Measurements from ENCODE around the gene ZNF593.

Gene ZNF593

DNA sequence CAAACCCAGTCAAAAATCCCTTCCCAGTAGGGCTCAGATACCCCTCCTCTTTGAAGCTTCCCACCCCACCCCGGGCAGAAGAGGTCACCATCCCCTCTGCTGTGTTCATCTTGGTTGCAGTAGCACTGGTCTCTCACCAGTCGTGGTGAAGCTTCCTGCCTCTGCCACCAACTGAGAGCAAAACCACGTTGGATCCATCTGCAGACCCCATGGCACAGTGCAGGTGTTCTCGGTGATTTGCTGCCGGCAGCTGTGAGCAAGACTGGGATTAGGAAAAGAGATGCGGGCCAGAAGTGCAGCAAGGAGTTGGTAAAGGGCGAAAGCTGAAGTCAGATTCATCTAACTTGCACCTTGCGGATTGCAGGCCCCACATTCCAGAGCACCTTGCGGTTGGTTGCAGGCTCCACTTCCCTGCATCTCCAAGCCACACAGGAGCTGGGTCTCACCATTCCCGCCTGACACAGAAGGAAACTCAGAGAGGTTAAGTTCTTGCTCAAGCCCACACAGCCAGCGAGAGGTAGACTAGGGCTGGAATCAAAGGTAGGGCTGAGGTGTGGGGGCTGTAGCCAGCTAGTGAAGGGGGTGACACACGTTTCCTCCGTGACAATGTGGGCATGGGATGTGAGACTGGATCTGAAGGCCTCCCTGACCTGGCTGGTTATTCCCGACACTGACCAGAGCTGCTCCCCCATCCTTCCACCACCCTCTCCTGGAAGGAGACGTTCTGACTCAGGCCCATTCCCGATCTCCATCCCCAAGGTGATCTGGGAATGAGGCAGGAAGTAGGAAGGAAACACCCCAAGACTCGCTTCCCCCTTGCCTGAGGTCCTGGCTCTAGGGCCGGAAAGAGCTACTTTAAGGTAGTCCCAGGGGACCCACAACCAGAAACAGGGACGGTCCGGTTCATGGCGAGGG lies 14.1 kb upstream of the ZNF593 start:
- H3K4me1 Mint-ChIP-seq = peaks cover 46% of the 10 kb centered on the region
- TF ChIP-seq, protein P1, sequence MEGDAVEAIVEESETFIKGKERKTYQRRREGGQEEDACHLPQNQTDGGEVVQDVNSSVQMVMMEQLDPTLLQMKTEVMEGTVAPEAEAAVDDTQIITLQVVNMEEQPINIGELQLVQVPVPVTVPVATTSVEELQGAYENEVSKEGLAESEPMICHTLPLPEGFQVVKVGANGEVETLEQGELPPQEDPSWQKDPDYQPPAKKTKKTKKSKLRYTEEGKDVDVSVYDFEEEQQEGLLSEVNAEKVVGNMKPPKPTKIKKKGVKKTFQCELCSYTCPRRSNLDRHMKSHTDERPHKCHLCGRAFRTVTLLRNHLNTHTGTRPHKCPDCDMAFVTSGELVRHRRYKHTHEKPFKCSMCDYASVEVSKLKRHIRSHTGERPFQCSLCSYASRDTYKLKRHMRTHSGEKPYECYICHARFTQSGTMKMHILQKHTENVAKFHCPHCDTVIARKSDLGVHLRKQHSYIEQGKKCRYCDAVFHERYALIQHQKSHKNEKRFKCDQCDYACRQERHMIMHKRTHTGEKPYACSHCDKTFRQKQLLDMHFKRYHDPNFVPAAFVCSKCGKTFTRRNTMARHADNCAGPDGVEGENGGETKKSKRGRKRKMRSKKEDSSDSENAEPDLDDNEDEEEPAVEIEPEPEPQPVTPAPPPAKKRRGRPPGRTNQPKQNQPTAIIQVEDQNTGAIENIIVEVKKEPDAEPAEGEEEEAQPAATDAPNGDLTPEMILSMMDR (IDR thresholded peaks at IDR 0.05; ENCODE audit: unreplicated experiment in 3 of 3) = no peak
- H3K36me3 Mint-ChIP-seq (ENCODE audit: low read depth) = no peaks in the 10 kb centered on the region
- H3K27me3 Mint-ChIP-seq (ENCODE audit: low read depth) = peaks cover 54% of the 10 kb centered on the region
- H3K27ac Mint-ChIP-seq = no peak overlapping the region
- H3K4me3 Mint-ChIP-seq = peak overlapping the region in 1 of 3 experiments; percentile 54
- no peaks in the 10 kb centered on the region for H3K9me3 Mint-ChIP-seq

DNA sequence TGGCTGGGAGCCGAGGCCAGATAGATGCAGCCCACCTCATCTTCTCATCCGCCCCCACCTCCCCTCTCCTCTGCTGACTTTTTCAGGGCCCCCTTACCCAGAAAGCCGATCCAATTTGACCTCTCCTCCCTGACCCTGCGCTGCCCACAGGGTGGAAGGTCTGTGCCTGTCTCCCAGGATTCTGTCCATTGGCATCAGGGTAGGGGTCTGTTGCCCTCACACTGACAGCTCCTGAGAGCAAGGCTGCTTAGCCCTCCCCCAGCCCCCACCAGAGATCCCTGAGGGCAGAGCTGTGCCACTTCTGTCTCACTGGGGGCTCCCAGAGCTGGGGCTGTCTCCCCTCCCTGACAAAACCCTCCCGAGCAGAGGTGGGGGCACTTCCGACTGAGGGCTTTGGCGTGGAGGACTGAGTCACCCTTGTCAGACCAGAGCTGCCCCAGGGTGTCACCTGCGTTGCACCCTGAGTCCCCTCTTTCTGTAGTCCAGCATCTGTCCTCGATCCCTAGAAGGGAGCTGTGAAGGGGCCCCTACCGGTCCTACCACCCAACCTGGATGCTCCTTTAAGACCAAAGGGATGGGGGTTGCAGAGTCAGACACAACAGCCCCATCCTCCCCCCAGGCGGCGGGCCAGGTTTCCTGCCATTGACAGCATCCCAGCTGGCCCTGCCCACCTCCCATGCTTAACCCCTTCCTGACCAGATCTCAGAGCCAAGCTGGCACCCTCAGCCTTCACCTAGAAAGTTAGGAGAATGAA lies 13.2 kb upstream of the ZNF593 start:
- no peak overlapping the region for H3K27ac Mint-ChIP-seq
- no peaks in the 10 kb centered on the region for H3K36me3 Mint-ChIP-seq (ENCODE audit: low read depth)
- peak overlapping the region in 2 of 3 experiments; percentile 54 to 60 for H3K4me3 Mint-ChIP-seq
- H3K27me3 Mint-ChIP-seq (ENCODE audit: low read depth) = peaks cover 54% of the 10 kb centered on the region
- H3K9me3 Mint-ChIP-seq = no peaks in the 10 kb centered on the region
- TF ChIP-seq, protein P1 (IDR thresholded peaks at IDR 0.05; ENCODE audit: unreplicated experiment in 3 of 3) = no peak
- peaks cover 46% of the 10 kb centered on the region for H3K4me1 Mint-ChIP-seq

DNA sequence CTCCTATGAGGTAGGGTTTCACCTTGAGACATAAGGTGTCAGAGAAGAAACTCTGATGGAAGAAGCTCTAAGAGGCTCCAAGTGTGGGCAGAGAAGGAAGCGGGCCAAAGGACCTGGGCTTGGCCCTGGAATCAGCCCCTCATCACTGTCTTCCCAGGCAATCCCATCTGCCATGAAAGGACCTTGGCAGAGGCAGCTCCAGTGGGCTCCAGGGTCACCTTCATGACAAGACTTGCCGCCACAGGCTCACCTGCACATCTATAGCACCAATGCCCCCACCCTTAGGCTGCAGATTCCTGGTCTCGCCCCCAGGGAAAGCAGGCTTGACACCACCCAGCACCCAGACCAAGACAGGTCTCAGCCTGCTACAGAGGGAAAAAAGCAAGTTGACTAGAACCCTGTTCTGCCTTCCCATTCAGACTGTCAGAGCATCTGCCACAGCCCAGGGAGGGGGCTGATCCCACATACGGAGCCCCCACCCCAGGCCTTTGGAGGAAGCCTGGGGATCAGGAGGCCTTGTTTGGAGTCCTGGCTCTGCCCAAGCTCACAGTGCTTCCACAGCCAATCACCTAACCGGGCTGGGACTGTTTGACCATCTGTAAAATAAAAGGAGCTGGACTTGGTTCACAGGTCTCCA lies 11.3 kb upstream of the ZNF593 start:
- Mint-ChIP-seq H3K4me3 (peak overlapping the region; percentile 77 to 79 (median 77)), H3K36me3 (ENCODE audit: low read depth) (no peaks in the 10 kb centered on the region), H3K4me1 (peaks cover 51% of the 10 kb centered on the region), H3K9me3 (no peaks in the 10 kb centered on the region), H3K27me3 (ENCODE audit: low read depth) (peaks cover 55% of the 10 kb centered on the region), H3K27ac (peak overlapping the region; percentile 52 to 73 (median 60))
- TF ChIP-seq, protein P1 (IDR thresholded peaks at IDR 0.05; ENCODE audit: unreplicated experiment in 3 of 3) = no peak

DNA sequence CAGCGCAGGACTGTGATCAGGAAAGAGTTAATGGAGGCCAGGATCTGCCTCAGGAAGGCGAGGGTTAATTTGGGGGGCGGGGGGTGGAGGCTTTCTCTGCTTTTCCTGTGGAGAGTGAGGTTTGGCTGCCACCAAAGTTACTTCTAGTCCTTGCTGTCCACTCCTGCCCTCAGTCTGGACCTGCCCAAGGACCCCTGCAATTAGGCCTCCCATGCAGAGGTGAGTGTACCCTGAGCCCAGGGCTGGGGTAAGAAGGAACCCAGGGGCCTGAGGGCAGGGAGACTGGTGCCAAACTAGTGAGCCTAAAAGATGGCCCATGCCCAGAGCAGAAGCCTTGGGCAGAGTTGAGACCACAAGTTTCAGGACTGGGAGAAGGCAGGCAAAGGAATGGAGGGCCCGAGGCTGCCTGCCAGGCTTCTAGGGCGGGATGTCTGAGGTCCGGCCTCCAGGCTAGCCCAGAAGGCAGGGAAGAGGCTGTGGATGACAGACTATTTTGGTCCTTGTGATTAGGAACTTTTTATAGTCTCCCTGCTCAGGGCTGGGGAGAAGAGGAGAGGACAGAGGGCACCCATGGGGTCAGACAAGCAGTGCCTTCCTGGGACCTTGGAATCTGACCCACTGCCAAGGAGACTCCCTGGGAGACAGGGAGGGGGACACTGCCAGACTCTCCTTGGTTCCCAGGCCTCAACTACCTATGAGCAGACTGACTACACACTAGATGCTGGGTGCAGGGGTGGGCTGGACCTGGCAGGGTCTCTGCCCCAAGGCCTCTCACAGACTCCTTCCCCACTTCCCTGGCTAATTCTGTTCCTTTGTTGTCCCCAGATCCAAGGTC lies 10.6 kb upstream of the ZNF593 start, which contains the start of gene FAM110D:
TSS of gene FAM110D (plus strand) at position 172 of the 835 bp plus-strand sequence. CDS start 2,213 bp downstream, outside the sequence.
- H3K36me3 Mint-ChIP-seq (ENCODE audit: low read depth) = no peaks in the 10 kb centered on the region
- TF ChIP-seq, protein P1 (IDR thresholded peaks at IDR 0.05; ENCODE audit: unreplicated experiment in 3 of 3) = no peak
- H3K27ac Mint-ChIP-seq = peak within 1 kb of the TSS; percentile 52 to 73 (median 60)
- peaks cover 49% of the 10 kb centered on the region for H3K4me1 Mint-ChIP-seq
- H3K27me3 Mint-ChIP-seq (ENCODE audit: low read depth) = peaks cover 49% of the 10 kb centered on the region
- peak within 1 kb of the TSS; percentile 77 to 79 (median 77) for H3K4me3 Mint-ChIP-seq
- no peaks in the 10 kb centered on the region for H3K9me3 Mint-ChIP-seq

DNA sequence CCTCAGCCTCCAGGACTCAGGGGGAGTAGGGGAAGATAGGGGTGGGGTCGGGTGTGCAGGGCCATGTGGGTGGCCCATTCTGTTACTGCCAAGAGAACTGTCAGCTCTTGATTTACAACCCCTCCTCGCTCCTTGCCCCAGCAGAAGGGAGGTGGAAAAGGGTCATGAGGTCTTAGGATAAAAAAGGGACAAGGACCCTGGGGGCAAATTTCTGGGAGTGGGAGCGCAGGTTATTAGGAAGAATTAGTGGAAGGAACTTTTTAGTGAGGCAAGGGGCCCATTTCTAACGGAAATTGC lies 10.0 kb upstream of the ZNF593 start:
- Mint-ChIP-seq H3K27ac (peak overlapping the region; percentile 52 to 73 (median 60)), H3K4me3 (peak overlapping the region; percentile 77 to 79 (median 77)), H3K27me3 (ENCODE audit: low read depth) (peaks cover 50% of the 10 kb centered on the region), H3K36me3 (ENCODE audit: low read depth) (no peaks in the 10 kb centered on the region), H3K9me3 (no peaks in the 10 kb centered on the region), H3K4me1 (peaks cover 46% of the 10 kb centered on the region)
- TF ChIP-seq, protein P1 (IDR thresholded peaks at IDR 0.05; ENCODE audit: unreplicated experiment in 3 of 3) = no peak

Data from nephron (organoid).